ENCODE results near the gene PCAT6. TPM values are rescaled to one million over a fixed set of nuclear protein-coding genes. Genes with fewer than 3 reads are reported as not detected.

The PCAT6 gene
- total and polyA plus RNA-seq, 2 donors (not counting 3 experiments of a cell fraction or from before 2014, with no cell fraction given), result 1.7 to 2.4 TPM

DNA sequence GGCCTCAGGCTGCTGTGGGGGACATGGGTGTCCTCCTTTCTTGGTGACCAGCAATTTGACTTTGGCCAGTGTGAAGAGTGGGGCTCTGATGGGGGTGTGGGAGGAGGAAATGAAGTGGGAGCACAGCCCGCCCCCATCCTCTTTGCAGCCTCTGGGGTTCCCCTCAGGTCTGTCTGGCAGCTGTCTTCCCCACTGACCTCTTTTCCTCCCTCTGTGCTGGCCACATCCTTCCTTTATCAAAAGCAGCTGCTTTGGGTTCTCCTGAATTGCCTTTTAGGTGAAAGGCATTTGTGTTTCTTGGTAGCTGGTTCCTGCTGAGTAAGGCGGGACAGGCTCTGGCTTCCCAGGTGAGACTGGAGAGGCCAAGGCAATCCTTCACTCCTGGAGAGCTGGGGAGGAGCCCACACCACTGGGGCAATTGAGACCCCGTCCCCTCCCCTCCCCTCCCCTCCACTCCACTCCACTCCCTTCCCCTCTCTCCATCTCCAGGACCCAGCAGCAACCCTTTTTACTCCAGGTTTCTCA lies 24.9 kb downstream of the PCAT6 start:
- H3K27ac ChIP-seq (ENCODE audit: insufficient read depth, low read depth, low read length), result no peak overlapping the region
- no peak for TF ChIP-seq POLR2A (IDR thresholded peaks at IDR 0.05; ENCODE audit: low read depth, low read length)
- TF ChIP-seq POLR2AphosphoS5 (IDR thresholded peaks at IDR 0.05; ENCODE audit: insufficient read depth, low read depth, low read length), result no peak
- no peak for TF ChIP-seq EZH2 (IDR thresholded peaks at IDR 0.05; ENCODE audit: borderline replicate concordance, low read depth, low read length, severe bottlenecking)
- no peak for TF ChIP-seq GATA2 (IDR thresholded peaks at IDR 0.05; ENCODE audit: insufficient read depth, insufficient read length, low read depth, low read length)
- no peak for TF ChIP-seq FOS (IDR thresholded peaks at IDR 0.05; ENCODE audit: borderline replicate concordance, insufficient read depth, low read length)
- no peak for TF ChIP-seq JUN (IDR thresholded peaks at IDR 0.05; ENCODE audit: borderline replicate concordance, insufficient read depth, insufficient read length, low read depth)
- TF ChIP-seq MYC (IDR thresholded peaks at IDR 0.05; ENCODE audit: low read depth, low read length), result no peak
- no peak for TF ChIP-seq CTCF (IDR thresholded peaks at IDR 0.05; ENCODE audit: extremely low read depth in 1 of 2, insufficient read depth in 1 of 2, low read depth in 1 of 2, low read length in 2 of 2)
- TF ChIP-seq, protein P1, sequence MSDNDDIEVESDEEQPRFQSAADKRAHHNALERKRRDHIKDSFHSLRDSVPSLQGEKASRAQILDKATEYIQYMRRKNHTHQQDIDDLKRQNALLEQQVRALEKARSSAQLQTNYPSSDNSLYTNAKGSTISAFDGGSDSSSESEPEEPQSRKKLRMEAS (IDR thresholded peaks at IDR 0.05; ENCODE audit: insufficient read depth, insufficient read length), result no peak
- POLR2A ChIA-PET, result no interaction called here
- BruUV-seq (replicated peaks), result no TSS peak
- CTCF ChIA-PET, result interaction anchor here (1.2 to 1.6 kb wide), 2 partner anchors 10 to 15 kb away, joined by 3 to 8 read pairs; no protein-coding TSS in a partner anchor
- H3K9me1 ChIP-seq (replicated peaks; ENCODE audit: control insufficient read depth, extremely low read depth, insufficient read depth, low read length), result no peaks in the 10 kb centered on the region
- intact Hi-C loops (cut with micrococcal nuclease), result no loop called here
- no peaks in the 10 kb centered on the region for H3K4me1 ChIP-seq (ENCODE audit: control insufficient read depth, extremely low read depth, insufficient read depth, low read length)
- H2AFZ ChIP-seq (ENCODE audit: low read depth, low read length), result no peak overlapping the region
- no peak for DNase-seq (ENCODE audit: low read depth, low spot score)
- no peaks in the 10 kb centered on the region for H3K9me3 ChIP-seq (replicated peaks; ENCODE audit: control insufficient read depth, insufficient read depth, low read length)
- H3K36me3 ChIP-seq (ENCODE audit: control insufficient read depth in 2 of 2, extremely low read depth in 1 of 2, insufficient read depth in 2 of 2, low read length in 2 of 2), result no peaks in the 10 kb centered on the region
- H3K27me3 ChIP-seq (ENCODE audit: control insufficient read depth in 2 of 2, insufficient read depth in 2 of 2, low read length in 2 of 2), result peaks cover 7 to 12% of the 10 kb centered on the region in 2 experiments
- no peak overlapping the region for H3K9ac ChIP-seq (replicated peaks; ENCODE audit: extremely low read depth, insufficient read depth, low read length)
- H3K4me2 ChIP-seq (ENCODE audit: insufficient read depth, low read length), result no peak overlapping the region
- H4K20me1 ChIP-seq (replicated peaks; ENCODE audit: control insufficient read depth, extremely low read depth, insufficient read depth, low read length), result no peaks in the 10 kb centered on the region
- dilution Hi-C loops (cut with MboI; ENCODE audit: extremely low pct_ligation_motif_present, low sequenced_read_pairs), result no loop called here
- no peak for FAIRE-seq
- no peaks in the 10 kb centered on the region for H3K79me2 ChIP-seq (ENCODE audit: control insufficient read depth, insufficient read depth, low read length)
- H3K4me3 ChIP-seq (replicated peaks in 1 of 3; ENCODE audit: insufficient read depth in 1 of 3, low read depth in 1 of 3, low read length in 3 of 3), result no peak overlapping the region
